ENCODE data around the gene RNU2-63P.
"Not testable (repeated sequence)": the region's sequence is repeated elsewhere in the genome, so short reads cannot be mapped to it uniquely, and the experiment has no call there.

DNA sequence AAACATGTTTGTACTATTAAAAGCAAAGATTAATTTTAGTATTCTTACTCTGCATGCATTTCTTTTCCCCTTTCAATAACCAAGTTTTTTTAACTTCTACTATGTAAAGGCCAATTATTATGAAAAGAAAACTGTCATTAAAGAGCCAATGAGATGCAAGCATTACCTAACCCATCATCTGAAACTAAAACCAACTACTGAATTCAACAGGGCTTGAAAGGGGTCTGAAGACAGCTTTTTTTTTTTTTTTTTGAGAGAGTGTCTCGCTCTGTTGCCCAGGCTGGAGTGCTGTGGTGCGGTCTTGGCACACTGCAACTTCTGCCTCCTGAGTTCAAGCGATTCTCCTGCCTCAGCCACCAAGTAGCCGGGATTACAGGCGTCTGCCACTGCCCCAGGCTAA is 30.4 kb downstream of the RNU2-63P start:
- TF ChIP-seq CREB1 (CRISPR knock-in tag; IDR thresholded peaks at IDR 0.05); SP1 (CRISPR knock-in tag; conservative IDR thresholded peaks at IDR 0.05); HMGA2 (CRISPR knock-in tag; IDR thresholded peaks at IDR 0.05); NR3C1 (CRISPR knock-in tag; conservative IDR thresholded peaks at IDR 0.05; ENCODE audit: low read depth); RELA (CRISPR knock-in tag; IDR thresholded peaks at IDR 0.05; ENCODE audit: borderline replicate concordance); CBFB (CRISPR knock-in tag; IDR thresholded peaks at IDR 0.05; ENCODE audit: low read depth); JUN (CRISPR knock-in tag; IDR thresholded peaks at IDR 0.05): not testable (repeated sequence)
- TF ChIP-seq, protein P1, sequence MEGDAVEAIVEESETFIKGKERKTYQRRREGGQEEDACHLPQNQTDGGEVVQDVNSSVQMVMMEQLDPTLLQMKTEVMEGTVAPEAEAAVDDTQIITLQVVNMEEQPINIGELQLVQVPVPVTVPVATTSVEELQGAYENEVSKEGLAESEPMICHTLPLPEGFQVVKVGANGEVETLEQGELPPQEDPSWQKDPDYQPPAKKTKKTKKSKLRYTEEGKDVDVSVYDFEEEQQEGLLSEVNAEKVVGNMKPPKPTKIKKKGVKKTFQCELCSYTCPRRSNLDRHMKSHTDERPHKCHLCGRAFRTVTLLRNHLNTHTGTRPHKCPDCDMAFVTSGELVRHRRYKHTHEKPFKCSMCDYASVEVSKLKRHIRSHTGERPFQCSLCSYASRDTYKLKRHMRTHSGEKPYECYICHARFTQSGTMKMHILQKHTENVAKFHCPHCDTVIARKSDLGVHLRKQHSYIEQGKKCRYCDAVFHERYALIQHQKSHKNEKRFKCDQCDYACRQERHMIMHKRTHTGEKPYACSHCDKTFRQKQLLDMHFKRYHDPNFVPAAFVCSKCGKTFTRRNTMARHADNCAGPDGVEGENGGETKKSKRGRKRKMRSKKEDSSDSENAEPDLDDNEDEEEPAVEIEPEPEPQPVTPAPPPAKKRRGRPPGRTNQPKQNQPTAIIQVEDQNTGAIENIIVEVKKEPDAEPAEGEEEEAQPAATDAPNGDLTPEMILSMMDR (IDR thresholded peaks at IDR 0.05), result not testable (repeated sequence)
- TF ChIP-seq, protein P2, sequence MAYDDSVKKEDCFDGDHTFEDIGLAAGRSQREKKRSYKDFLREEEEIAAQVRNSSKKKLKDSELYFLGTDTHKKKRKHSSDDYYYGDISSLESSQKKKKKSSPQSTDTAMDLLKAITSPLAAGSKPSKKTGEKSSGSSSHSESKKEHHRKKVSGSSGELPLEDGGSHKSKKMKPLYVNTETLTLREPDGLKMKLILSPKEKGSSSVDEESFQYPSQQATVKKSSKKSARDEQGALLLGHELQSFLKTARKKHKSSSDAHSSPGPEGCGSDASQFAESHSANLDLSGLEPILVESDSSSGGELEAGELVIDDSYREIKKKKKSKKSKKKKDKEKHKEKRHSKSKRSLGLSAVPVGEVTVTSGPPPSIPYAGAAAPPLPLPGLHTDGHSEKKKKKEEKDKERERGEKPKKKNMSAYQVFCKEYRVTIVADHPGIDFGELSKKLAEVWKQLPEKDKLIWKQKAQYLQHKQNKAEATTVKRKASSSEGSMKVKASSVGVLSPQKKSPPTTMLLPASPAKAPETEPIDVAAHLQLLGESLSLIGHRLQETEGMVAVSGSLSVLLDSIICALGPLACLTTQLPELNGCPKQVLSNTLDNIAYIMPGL (CRISPR knock-in tag; IDR thresholded peaks at IDR 0.05), result not testable (repeated sequence)
- TF ChIP-seq, protein P3, sequence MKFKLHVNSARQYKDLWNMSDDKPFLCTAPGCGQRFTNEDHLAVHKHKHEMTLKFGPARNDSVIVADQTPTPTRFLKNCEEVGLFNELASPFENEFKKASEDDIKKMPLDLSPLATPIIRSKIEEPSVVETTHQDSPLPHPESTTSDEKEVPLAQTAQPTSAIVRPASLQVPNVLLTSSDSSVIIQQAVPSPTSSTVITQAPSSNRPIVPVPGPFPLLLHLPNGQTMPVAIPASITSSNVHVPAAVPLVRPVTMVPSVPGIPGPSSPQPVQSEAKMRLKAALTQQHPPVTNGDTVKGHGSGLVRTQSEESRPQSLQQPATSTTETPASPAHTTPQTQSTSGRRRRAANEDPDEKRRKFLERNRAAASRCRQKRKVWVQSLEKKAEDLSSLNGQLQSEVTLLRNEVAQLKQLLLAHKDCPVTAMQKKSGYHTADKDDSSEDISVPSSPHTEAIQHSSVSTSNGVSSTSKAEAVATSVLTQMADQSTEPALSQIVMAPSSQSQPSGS (CRISPR knock-in tag; IDR thresholded peaks at IDR 0.05; ENCODE audit: borderline replicate concordance, low read depth), result not testable (repeated sequence)
- TF ChIP-seq, protein P4, sequence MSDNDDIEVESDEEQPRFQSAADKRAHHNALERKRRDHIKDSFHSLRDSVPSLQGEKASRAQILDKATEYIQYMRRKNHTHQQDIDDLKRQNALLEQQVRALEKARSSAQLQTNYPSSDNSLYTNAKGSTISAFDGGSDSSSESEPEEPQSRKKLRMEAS (CRISPR knock-in tag; IDR thresholded peaks at IDR 0.05), result not testable (repeated sequence)
